HepG2 (cell line): ENCODE results near the gene IL10RA. TPM values are rescaled to one million over a fixed set of nuclear protein-coding genes. Genes with fewer than 3 reads are reported as not detected.

ENCODE experiments used
- ATAC-seq: fragments of 200-7000 bp; cut with Tn5 transposase; 3 replicates; pipeline ENCODE4 v1.9.1; 2020; ENCODE audit warnings: mild to moderate bottlenecking, moderate library complexity
- BruUV-seq: library from RNA; stranded (reverse); fragments of 400-500 nt; replicated peaks from 2 replicates; lab custom pipeline; 2021; lab: Mats Ljungman, UMichigan
- CTCF ChIA-PET: fragments of 300-600 bp; formaldehyde crosslinking; extraction: SDS; loops from one replicate; lab custom pipeline; 2021; ENCODE audit warnings: low total read pairs, inconsistent platforms, low intra/inter-chr PET ratio; lab: Yijun Ruan, JAX
- POLR2A ChIA-PET: fragments of 350-600 bp; sonication (Branson Sonifier 250); formaldehyde crosslinking; loops from one replicate; lab custom pipeline; 2020; ENCODE audit warnings: antibody characterized with exemption, inconsistent platforms; lab: Yijun Ruan, JAX
- DNase-seq: peaks from one replicate; pipeline ENCODE4 v3.0.0-alpha.2; 2015; ENCODE audit warnings: low spot score
- FAIRE-seq: peaks from 3 replicates; lab custom pipeline; 2011; peaks lifted over from hg19 to GRCh38; lab: Jason Lieb, UNC
- H2AFZ ChIP-seq: one replicate; pipeline ENCODE4 v1.6.1; 2011; ENCODE audit warnings: low read length, inconsistent platforms
- H3K27ac ChIP-seq: fragments of 300-600 bp; 3 replicates; pipeline ENCODE4 v1.8.0; 2011; ENCODE audit warnings: mixed run types, mild to moderate bottlenecking, mixed read lengths, low read length, inconsistent platforms; ENCODE audit not compliant: insufficient read depth; ENCODE audit errors: extremely low read length
- H3K27me3 ChIP-seq, 2 experiments: fragments of 200-600 bp in 1 of 2; 2 replicates in 1 of 2; 3 replicates in 1 of 2; pipeline versions ENCODE4 v1.6.0 to v1.8.0; 2011; ENCODE audit warnings: low read length in 2 of 2, mild to moderate bottlenecking in 2 of 2, moderate library complexity in 2 of 2, inconsistent platforms in 1 of 2; ENCODE audit not compliant: insufficient read depth in 2 of 2, control insufficient read depth in 1 of 2
- H3K36me3 ChIP-seq, 2 experiments: fragments of 200-600 bp in 1 of 2; replicated peaks in 1 of 2; 2 replicates in 1 of 2; 3 replicates in 1 of 2; pipeline versions ENCODE4 v1.5.1 to v1.8.0; 2011; ENCODE audit warnings: low read length in 2 of 2, inconsistent platforms in 1 of 2; ENCODE audit not compliant: insufficient read depth in 2 of 2, control insufficient read depth in 1 of 2
- H3K4me1 ChIP-seq: 2 replicates; pipeline ENCODE4 v1.5.1; 2012; ENCODE audit warnings: low read length, inconsistent platforms; ENCODE audit not compliant: insufficient read depth
- H3K4me2 ChIP-seq: 2 replicates; pipeline ENCODE4 v1.6.0; 2011; ENCODE audit warnings: low read depth, low read length, inconsistent platforms
- H3K4me3 ChIP-seq, 3 experiments: fragments of 200-600 bp in 1 of 3; sonication (generic), shearing (Covaris generic) in 1 of 3; replicated peaks in 1 of 3; 2 replicates each; pipeline ENCODE4 v1.5.1; 2011 to 2016; ENCODE audit warnings: low read length in 3 of 3, inconsistent platforms in 2 of 3, low read depth in 2 of 3, mild to moderate bottlenecking in 2 of 3, control low read depth in 1 of 3, mixed read lengths in 1 of 3; ENCODE audit not compliant: insufficient read depth in 1 of 3
- H3K79me2 ChIP-seq: one replicate; pipeline ENCODE4 v1.6.1; 2011; ENCODE audit warnings: low read length, inconsistent platforms; ENCODE audit not compliant: insufficient read depth
- H3K9ac ChIP-seq: 2 replicates; pipeline ENCODE4 v1.6.0; 2011; ENCODE audit warnings: mild to moderate bottlenecking, low read depth, low read length, inconsistent platforms; ENCODE audit not compliant: insufficient read depth
- H3K9me3 ChIP-seq: 2 replicates; pipeline ENCODE4 v1.5.1; 2012; ENCODE audit warnings: mild to moderate bottlenecking, low read length
- H4K20me1 ChIP-seq: 2 replicates; pipeline ENCODE4 v1.6.0; 2011; ENCODE audit warnings: inconsistent platforms, mild to moderate bottlenecking, low read length, moderate library complexity; ENCODE audit not compliant: insufficient read depth
- ELF3 ChIP-seq: IDR thresholded peaks from 2 replicates; pipeline ENCODE4 v1.6.1; 2016; ENCODE audit warnings: missing genetic modification reagents, missing compliant biosample characterization
- MYC ChIP-seq: sonication (generic); formaldehyde crosslinking; IDR thresholded peaks from 2 replicates; pipeline ENCODE4 v1.9.0; 2021; ENCODE audit warnings: missing genetic modification reagents, borderline replicate concordance
- SIN3A ChIP-seq: IDR thresholded peaks from 2 replicates; pipeline ENCODE4 v1.6.1; 2011; ENCODE audit warnings: low read depth, mild to moderate bottlenecking, control low read depth, low read length, borderline replicate concordance
- TGIF2 ChIP-seq: IDR thresholded peaks from 2 replicates; pipeline ENCODE4 v1.6.1; 2016; ENCODE audit warnings: control low read depth, missing compliant biosample characterization
- TSC22D2 ChIP-seq: sonication (generic); formaldehyde crosslinking; IDR thresholded peaks from 2 replicates; pipeline ENCODE4 v1.5.1; 2020; ENCODE audit warnings: missing genetic modification reagents, mild to moderate bottlenecking, borderline replicate concordance
- ZBTB3 ChIP-seq: sonication (generic); formaldehyde crosslinking; IDR thresholded peaks from 2 replicates; pipeline ENCODE4 v1.4.0; 2020; ENCODE audit warnings: low read depth, mild to moderate bottlenecking, moderate library complexity, missing genetic modification reagents, borderline replicate concordance
- ZBTB42 ChIP-seq: sonication (generic); formaldehyde crosslinking; IDR thresholded peaks from 2 replicates; pipeline ENCODE4 v1.5.0; 2020; ENCODE audit warnings: mild to moderate bottlenecking, missing genetic modification reagents
- ZNF225 ChIP-seq: sonication (generic); formaldehyde crosslinking; IDR thresholded peaks from 2 replicates; pipeline ENCODE4 v1.4.0; 2020; ENCODE audit warnings: mild to moderate bottlenecking, missing genetic modification reagents
- ZNF33A ChIP-seq: sonication (generic); formaldehyde crosslinking; IDR thresholded peaks from 2 replicates; pipeline ENCODE4 v1.5.1; 2020; ENCODE audit warnings: missing genetic modification reagents, mild to moderate bottlenecking, moderate library complexity, borderline replicate concordance
- ZNF543 ChIP-seq: sonication (generic); formaldehyde crosslinking; IDR thresholded peaks from 2 replicates; pipeline ENCODE4 v1.4.0; 2020; ENCODE audit warnings: mild to moderate bottlenecking, missing genetic modification reagents
- ZNF567 ChIP-seq: sonication (generic); formaldehyde crosslinking; IDR thresholded peaks from 2 replicates; pipeline ENCODE4 v1.8.1; 2023; ENCODE audit warnings: mild to moderate bottlenecking, missing genetic modification reagents, borderline replicate concordance
- ZNF598 ChIP-seq: sonication (generic); formaldehyde crosslinking; IDR thresholded peaks from 2 replicates; pipeline ENCODE4 v1.5.1; 2020; ENCODE audit warnings: mild to moderate bottlenecking, missing genetic modification reagents, borderline replicate concordance
- ZSCAN12 ChIP-seq: sonication (generic); formaldehyde crosslinking; IDR thresholded peaks from 2 replicates; pipeline ENCODE4 v1.9.0; 2021; ENCODE audit warnings: mild to moderate bottlenecking, missing genetic modification reagents
- WGBS: methylation state at CpG from one replicate; pipeline ENCODE4 v1.1.6; 2017; ENCODE audit warnings: low lambda C conversion rate; 5-methylcytosine and 5-hydroxymethylcytosine counted together
- in situ Hi-C: cut with HindIII; loops from 2 replicates; pipeline ENCODE4 v1.10.0; 2017; ENCODE audit warnings: low pct_unique_long_range_greater_than_20kb; ENCODE audit not compliant: extremely low pct_ligation_motif_present
- intact Hi-C: fragments of 100-400 bp; cut with micrococcal nuclease; formaldehyde crosslinking; loops from one replicate; pipeline ENCODE4 v1.10.0; 2022; ENCODE audit not compliant: unreplicated experiment
- polyA plus RNA-seq, 8 experiments: library from polyadenylated mRNA; depleted of rRNA in 3 of 8; stranded (reverse) in 7 of 8; unstranded in 1 of 8; fragments of >200 nt; fragmentation: Illumina TruSeq in 4 of 8; extraction: Trizol in 4 of 8; gene quantifications; 2 replicates each; pipeline versions ENCODE4 v1.2.1 to v1.2.3, GENCODE V29; 2011 to 2016; ENCODE audit warnings: low read depth in 4 of 8, missing spikeins in 1 of 8, mixed read lengths in 1 of 8; ENCODE audit not compliant: insufficient read depth in 1 of 8
- total RNA-seq, 5 experiments: library from RNA; depleted of rRNA; stranded (reverse); fragments of >200 nt; fragmentation: Illumina TruSeq; extraction: Trizol; gene quantifications; 2 replicates each; pipeline ENCODE4 v1.2.3, GENCODE V29; 2016; ENCODE audit warnings: low read depth in 1 of 5
- TF ChIP-seq, protein P1 (sequence below): sonication (generic); formaldehyde crosslinking; IDR thresholded peaks from 2 replicates; pipeline ENCODE4 v1.4.0; 2020; ENCODE audit warnings: missing genetic modification reagents, borderline replicate concordance
- TF ChIP-seq, protein P2 (sequence below): sonication (generic); formaldehyde crosslinking; IDR thresholded peaks from 2 replicates; pipeline ENCODE4 v1.5.0; 2020; ENCODE audit warnings: missing genetic modification reagents
- TF ChIP-seq, protein P3 (sequence below): sonication (generic); formaldehyde crosslinking; IDR thresholded peaks from 2 replicates; pipeline ENCODE4 v1.4.0; 2020; ENCODE audit warnings: missing genetic modification reagents

IL10RA gene
- total and polyA plus RNA-seq, 2 of the 13 experiments (the other 11 are each of a cell fraction or from before 2014, with no cell fraction given), result not detected

DNA sequence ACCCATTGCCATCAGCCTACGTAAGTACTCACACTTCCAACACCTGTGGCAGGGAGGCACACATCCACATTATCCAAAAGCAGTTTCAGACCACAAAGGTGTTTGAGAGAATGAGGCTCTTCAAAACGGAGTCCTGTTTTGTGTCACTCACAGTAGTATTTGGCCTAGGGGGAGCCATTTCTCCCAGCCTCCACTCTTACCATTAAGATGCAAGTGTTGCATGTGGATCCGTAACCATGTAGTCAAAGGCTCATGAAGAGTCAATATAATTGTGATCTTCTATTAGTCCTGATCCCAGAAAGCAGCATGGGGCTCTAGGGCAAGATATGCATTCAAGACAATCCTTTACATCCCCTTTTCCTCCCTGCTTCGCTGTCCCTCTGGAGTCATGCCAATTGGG lies 41.5 kb downstream of the IL10RA start:
- 42% methylated on average over 4 of the region's 4 CpGs for WGBS
- Histone ChIP-seq H2AFZ (no peak overlapping the region), H3K4me2 (no peak overlapping the region), H3K9ac (no peak overlapping the region), H3K27me3 (peaks cover 2 to 8% of the 10 kb centered on the region in 2 experiments; a peak in 4 of 5 replicates), H3K4me1 (no peaks in the 10 kb centered on the region), H4K20me1 (no peaks in the 10 kb centered on the region), H3K4me3 (no peak overlapping the region), H3K27ac (no peak overlapping the region), H3K9me3 (no peaks in the 10 kb centered on the region), H3K36me3 (no peaks in the 10 kb centered on the region), H3K79me2 (no peaks in the 10 kb centered on the region)
- intact Hi-C loops, result no loop called here
- DNase-seq, result no peak
- no peak for TF ChIP-seq ZNF543
- TF ChIP-seq, protein P1, sequence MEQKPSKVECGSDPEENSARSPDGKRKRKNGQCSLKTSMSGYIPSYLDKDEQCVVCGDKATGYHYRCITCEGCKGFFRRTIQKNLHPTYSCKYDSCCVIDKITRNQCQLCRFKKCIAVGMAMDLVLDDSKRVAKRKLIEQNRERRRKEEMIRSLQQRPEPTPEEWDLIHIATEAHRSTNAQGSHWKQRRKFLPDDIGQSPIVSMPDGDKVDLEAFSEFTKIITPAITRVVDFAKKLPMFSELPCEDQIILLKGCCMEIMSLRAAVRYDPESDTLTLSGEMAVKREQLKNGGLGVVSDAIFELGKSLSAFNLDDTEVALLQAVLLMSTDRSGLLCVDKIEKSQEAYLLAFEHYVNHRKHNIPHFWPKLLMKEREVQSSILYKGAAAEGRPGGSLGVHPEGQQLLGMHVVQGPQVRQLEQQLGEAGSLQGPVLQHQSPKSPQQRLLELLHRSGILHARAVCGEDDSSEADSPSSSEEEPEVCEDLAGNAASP, result no peak
- no peak for TF ChIP-seq ZNF33A
- no peak for TF ChIP-seq ZBTB3 (CRISPR knock-in tag)
- TF ChIP-seq TSC22D2 (CRISPR knock-in tag), result no peak
- TF ChIP-seq, protein P2, sequence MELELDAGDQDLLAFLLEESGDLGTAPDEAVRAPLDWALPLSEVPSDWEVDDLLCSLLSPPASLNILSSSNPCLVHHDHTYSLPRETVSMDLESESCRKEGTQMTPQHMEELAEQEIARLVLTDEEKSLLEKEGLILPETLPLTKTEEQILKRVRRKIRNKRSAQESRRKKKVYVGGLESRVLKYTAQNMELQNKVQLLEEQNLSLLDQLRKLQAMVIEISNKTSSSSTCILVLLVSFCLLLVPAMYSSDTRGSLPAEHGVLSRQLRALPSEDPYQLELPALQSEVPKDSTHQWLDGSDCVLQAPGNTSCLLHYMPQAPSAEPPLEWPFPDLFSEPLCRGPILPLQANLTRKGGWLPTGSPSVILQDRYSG, result no peak
- TF ChIP-seq MYC (CRISPR knock-in tag), result no peak
- no peak for TF ChIP-seq ZBTB42 (CRISPR knock-in tag)
- TF ChIP-seq TGIF2, result no peak
- TF ChIP-seq, protein P3, sequence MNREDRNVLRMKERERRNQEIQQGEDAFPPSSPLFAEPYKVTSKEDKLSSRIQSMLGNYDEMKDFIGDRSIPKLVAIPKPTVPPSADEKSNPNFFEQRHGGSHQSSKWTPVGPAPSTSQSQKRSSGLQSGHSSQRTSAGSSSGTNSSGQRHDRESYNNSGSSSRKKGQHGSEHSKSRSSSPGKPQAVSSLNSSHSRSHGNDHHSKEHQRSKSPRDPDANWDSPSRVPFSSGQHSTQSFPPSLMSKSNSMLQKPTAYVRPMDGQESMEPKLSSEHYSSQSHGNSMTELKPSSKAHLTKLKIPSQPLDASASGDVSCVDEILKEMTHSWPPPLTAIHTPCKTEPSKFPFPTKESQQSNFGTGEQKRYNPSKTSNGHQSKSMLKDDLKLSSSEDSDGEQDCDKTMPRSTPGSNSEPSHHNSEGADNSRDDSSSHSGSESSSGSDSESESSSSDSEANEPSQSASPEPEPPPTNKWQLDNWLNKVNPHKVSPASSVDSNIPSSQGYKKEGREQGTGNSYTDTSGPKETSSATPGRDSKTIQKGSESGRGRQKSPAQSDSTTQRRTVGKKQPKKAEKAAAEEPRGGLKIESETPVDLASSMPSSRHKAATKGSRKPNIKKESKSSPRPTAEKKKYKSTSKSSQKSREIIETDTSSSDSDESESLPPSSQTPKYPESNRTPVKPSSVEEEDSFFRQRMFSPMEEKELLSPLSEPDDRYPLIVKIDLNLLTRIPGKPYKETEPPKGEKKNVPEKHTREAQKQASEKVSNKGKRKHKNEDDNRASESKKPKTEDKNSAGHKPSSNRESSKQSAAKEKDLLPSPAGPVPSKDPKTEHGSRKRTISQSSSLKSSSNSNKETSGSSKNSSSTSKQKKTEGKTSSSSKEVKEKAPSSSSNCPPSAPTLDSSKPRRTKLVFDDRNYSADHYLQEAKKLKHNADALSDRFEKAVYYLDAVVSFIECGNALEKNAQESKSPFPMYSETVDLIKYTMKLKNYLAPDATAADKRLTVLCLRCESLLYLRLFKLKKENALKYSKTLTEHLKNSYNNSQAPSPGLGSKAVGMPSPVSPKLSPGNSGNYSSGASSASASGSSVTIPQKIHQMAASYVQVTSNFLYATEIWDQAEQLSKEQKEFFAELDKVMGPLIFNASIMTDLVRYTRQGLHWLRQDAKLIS (CRISPR knock-in tag), result no peak
- TF ChIP-seq ZNF598 (CRISPR knock-in tag), result no peak
- TF ChIP-seq SIN3A, result no peak
- no peak for TF ChIP-seq ZSCAN12 (CRISPR knock-in tag)
- no peak for TF ChIP-seq ZNF567 (CRISPR knock-in tag)
- TF ChIP-seq ZNF225 (CRISPR knock-in tag), result no peak
- no peak for TF ChIP-seq ELF3 (CRISPR knock-in tag)
- ATAC-seq, result no peak
- in situ Hi-C loops, result no loop called here
- no TSS peak for BruUV-seq
- ChIA-PET CTCF (no interaction called here), POLR2A (no interaction called here)
- FAIRE-seq, result no peak
